Stimulated activated naive CD4-positive, alpha-beta T cell (primary cell): ENCODE data around the gene IFNAR2.
"Not testable (repeated sequence)": the region's sequence is repeated elsewhere in the genome, so short reads cannot be mapped to it uniquely, and the experiment has no call there.

ENCODE experiments used
- DNase-seq, 6 experiments: peaks; one replicate each; lab custom pipeline; 2025; lab: John Stamatoyannopoulos, UW

IFNAR2 gene

GRCh38 chr21:33244082-33244778 lies 14.5 kb downstream of the IFNAR2 start:
- peak in 1 of 6 experiments; percentile 12 for DNase-seq

GRCh38 chr21:33244779-33245105 lies 15.0 kb downstream of the IFNAR2 start:
- no peak for DNase-seq

- no peak for DNase-seq
These were observed 15.7 kb downstream of the IFNAR2 start for GRCh38 chr21:33245289-33245918.

- DNase-seq: no peak
These were observed 16.8 kb downstream of the IFNAR2 start for GRCh38 chr21:33246506-33246905.

- DNase-seq: no peak
These were observed 17.2 kb downstream of the IFNAR2 start for GRCh38 chr21:33246963-33247362.

GRCh38 chr21:33247599-33247998 lies 17.9 kb downstream of the IFNAR2 start:
- no peak for DNase-seq

GRCh38 chr21:33249331-33250002 lies 19.7 kb downstream of the IFNAR2 start:
- no peak for DNase-seq

- no peak for DNase-seq
These were observed 21.4 kb downstream of the IFNAR2 start for GRCh38 chr21:33251119-33251518.

GRCh38 chr21:33253382-33253781 lies 23.6 kb downstream of the IFNAR2 start:
- DNase-seq: not testable (repeated sequence)

- no peak for DNase-seq
These were observed 25.0 kb downstream of the IFNAR2 start for GRCh38 chr21:33254766-33255165.

- DNase-seq: no peak
These were observed 25.7 kb downstream of the IFNAR2 start for GRCh38 chr21:33255404-33255803.

GRCh38 chr21:33256019-33256418 lies 26.3 kb downstream of the IFNAR2 start:
- no peak for DNase-seq

- no peak for DNase-seq
These were observed 27.5 kb downstream of the IFNAR2 start for GRCh38 chr21:33257094-33257803.

GRCh38 chr21:33258475-33258874 lies 28.7 kb downstream of the IFNAR2 start:
- DNase-seq: no peak

GRCh38 chr21:33259428-33259827 lies 29.7 kb downstream of the IFNAR2 start:
- DNase-seq: no peak

- no peak for DNase-seq
These were observed 30.3 kb downstream of the IFNAR2 start for GRCh38 chr21:33259995-33260394.

GRCh38 chr21:33261635-33262034 lies 31.9 kb downstream of the IFNAR2 start:
- DNase-seq: no peak

GRCh38 chr21:33262921-33263320 lies 33.2 kb downstream of the IFNAR2 start:
- DNase-seq: no peak

- no peak for DNase-seq
These were observed 34.8 kb downstream of the IFNAR2 start for GRCh38 chr21:33264561-33264960.

- DNase-seq: peak in 4 of 6 experiments; percentile 11 to 54 (median 38)
These were observed 35.9 kb downstream of the IFNAR2 start for GRCh38 chr21:33265664-33266049.

- peak; percentile 62 to 75 (median 70) for DNase-seq
These were observed 36.5 kb downstream of the IFNAR2 start, which contains the start of gene IL10RB for GRCh38 chr21:33266050-33266788. TSS of gene IL10RB (plus strand) at chr21:33266367. CDS start at chr21:33266466, 99 bp downstream.

GRCh38 chr21:33266789-33267135 lies 37.0 kb downstream of the IFNAR2 start:
- DNase-seq: peak in 2 of 6 experiments; percentile 33 to 37
